ENCODE results near the gene NUBPL.
"Not testable (repeated sequence)": the region's sequence is repeated elsewhere in the genome, so short reads cannot be mapped to it uniquely, and the experiment has no call there.

The NUBPL gene

DNA sequence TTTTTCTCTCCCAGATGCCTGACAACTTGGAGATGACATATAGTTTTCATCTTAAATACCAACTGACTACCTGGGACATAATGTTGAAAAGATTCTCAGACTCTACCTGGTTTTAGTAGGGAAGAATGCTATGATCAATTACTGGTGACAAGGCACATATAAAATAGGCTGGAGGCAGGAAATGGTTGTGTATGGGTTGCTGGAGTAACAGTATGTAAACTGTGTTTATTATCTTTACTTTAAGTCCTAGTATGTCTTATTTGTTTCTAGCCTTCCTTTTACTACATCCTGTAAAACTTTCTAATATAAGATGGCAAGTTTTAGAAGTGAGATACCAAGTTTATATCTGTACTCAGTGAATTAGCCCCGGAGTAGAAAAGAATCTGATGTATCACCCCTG, 98.1 kb downstream of the NUBPL start:
- intact Hi-C loops (cut with DNase I), result no loop called here
- no peak for DNase-seq

GRCh38 chr14:31660191-31660590, 99.0 kb downstream of the NUBPL start:
- intact Hi-C loops (cut with DNase I), result no loop called here
- DNase-seq, result no peak

- DNase-seq, result no peak
- intact Hi-C loops (cut with DNase I), result no loop called here
Measured at GRCh38 chr14:31660728-31661127, 99.5 kb downstream of the NUBPL start.

DNA sequence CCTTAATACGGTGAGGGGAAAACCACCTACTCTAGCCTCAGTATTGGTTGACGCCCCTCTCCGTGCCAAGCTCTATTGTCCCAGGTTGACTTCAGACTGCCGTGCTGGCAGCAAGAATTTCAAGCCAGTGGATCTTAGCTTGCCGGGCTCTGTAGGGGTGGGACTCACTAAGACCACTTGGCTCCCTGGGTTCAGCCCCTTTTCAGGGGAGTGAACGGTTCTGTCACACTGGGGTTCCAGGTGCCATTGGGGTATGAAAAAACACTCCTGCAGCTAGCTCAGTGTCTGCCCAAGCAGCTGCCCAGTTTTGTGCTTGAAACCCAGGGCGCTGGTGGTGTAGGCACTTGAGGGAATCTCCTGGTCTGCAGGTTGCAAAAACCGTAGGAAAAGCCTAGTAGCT, 107.1 kb downstream of the NUBPL start:
- intact Hi-C loops (cut with DNase I), result no loop called here
- no peak for DNase-seq

DNA sequence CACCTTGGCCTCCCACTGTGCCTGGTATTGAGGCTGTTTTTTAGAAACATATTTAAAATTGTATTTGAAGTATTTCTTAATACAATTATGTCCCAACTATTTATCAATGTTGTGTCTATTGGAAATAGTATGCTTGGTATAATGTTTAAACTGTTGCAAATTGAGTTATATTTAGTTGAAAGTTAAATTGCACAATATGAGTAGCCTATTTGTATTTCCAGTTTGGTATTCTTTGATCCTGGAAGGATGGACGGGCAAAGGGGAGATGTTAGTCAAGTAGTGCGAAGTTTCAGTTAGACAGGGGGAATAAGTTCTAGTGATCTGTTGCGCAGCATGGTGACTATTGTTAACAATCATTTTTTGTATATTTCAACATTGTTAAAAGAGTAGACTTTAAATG, 111.5 kb downstream of the NUBPL start:
- intact Hi-C loops (cut with DNase I), result no loop called here

GRCh38 chr14:31677052-31677451, 115.8 kb downstream of the NUBPL start:
- intact Hi-C loops (cut with DNase I), result no loop called here
- no peak for DNase-seq

More for the DNA sequence above, 111.5 kb downstream of the NUBPL start:
- no peak for DNase-seq

DNA sequence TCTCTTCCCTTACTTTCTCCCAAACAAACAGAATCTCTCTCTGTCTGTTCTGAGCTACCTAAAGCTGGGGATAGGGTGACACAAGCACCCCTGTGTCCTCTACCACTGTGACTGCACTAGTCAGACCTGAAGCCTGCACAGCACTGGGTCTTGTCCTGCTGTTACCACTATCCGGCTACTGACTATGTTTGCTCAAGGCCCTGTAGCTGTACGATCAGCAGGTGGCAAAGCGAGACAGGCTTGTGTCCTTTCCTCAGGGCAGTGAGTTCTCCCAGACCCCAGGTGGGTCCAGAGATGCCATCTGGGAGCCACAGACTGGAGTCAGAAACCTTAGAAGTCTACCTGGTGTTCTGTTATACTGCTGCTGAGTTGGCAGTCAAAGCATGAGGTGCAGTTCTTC, 116.4 kb downstream of the NUBPL start:
- DNase-seq, result no peak
- intact Hi-C loops (cut with DNase I), result no loop called here

DNA sequence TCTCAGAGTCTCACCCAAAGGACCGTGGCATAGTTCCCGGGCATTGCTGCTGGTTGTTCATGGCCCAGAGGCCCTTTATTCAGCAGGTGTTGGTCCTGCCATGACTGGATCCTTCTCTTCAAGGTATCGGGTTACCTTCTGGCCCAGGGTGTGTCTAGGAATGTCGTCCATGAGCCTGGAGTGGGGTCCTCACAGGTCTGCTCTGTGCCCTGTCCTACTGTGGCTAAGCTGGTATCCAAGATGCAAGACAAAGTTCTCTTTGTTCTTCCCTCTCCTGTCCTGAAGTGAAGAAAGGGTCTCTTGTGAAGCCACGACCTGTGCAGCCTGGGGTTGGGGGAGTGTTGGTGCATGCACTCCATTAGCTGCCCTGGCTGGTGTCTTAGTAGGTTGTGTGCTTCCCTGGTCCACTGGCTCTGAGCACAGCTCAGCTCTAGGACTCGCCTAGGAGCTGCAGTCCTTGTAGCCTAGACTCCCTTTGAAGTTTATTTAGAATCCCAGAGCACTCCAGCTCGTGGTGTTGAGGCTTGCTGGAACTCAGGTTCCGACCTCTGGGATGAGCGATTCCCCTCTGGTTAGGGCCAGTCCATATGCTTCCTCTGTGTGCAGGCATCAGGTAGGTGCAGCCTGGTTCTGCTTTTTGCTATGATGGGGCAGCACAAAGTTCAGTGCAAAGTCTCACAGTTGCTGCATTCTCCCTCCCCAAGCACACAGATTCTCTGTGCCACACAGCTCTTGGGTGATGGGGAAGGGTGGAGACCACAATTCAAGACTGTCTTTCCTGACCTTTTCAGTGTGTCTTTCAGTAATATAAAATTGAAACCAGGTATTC, 117.4 kb downstream of the NUBPL start:
- DNase-seq, result no peak

GRCh38 chr14:31682768-31683167, 121.6 kb downstream of the NUBPL start:
- intact Hi-C loops (cut with DNase I), result no loop called here

More for the DNA sequence above, 117.4 kb downstream of the NUBPL start:
- intact Hi-C loops (cut with DNase I), result no loop called here

DNA sequence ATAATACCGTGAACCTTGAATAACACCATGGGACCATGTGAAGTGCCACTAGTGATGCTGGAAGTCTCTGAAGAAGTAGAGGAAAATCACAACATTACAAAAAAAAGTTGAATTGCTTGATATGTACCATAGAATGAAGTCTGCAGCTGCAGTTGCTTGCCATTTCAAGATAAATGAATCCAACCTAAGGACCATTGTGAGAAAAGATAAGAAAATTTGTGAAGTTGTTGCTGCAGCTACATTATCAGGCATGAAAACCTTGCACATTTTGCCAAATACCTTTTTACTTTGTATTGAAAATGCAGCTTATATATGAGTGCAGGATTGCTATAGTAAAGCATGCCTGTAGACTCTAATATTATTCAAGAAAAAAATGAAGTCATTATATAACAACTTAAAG, 126.5 kb downstream of the NUBPL start:
- intact Hi-C loops (cut with DNase I), result no loop called here
- DNase-seq, result no peak

More at GRCh38 chr14:31682768-31683167, 121.6 kb downstream of the NUBPL start:
- no peak for DNase-seq

DNA sequence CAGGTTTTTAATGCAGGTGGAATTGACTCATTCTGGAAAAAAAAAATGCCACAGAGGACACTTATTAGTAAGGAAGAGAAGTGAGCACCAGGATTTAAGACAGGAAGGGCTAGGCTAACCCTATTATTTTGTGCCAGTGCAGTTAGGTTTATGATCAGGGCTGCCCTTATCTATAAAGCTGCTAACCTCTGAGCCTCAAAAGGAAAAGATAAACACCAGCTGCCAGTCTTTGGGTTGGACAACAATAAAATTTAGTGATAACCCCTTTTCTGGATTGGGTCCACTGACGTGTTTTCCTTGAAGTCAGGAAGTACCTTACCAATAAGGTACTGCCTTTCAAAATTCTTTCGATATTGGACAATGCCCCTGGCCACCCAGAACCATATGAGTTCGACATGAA, 128.9 kb downstream of the NUBPL start:
- intact Hi-C loops (cut with DNase I), result no loop called here
- DNase-seq, result no peak

- intact Hi-C loops (cut with DNase I), result no loop called here
- no peak for DNase-seq
Measured at GRCh38 chr14:31692376-31692781, 131.2 kb downstream of the NUBPL start.

DNA sequence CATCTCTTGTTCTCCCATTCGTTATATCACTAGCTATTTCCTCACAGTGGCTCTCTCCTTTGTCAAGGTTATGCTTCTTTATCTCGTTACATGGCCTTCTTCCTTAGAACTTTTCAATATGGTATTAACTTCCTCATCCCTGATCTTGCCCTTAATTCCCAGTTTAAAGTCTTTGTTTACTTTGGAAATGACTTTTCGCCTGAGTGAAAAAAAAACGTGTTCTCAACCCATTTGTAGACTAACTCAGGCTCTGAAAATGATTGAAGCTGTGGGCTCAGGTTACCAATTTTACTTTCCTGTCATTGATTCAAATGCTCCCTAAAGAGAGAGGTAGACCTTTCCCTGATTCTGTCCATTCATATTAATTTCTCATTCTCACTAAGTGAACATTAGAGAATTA, 135.2 kb downstream of the NUBPL start:
- no peak for DNase-seq
- intact Hi-C loops (cut with DNase I), result no loop called here

GRCh38 chr14:31699809-31700208, 138.6 kb downstream of the NUBPL start:
- DNase-seq, result no peak
- intact Hi-C loops (cut with DNase I), result no loop called here

- intact Hi-C loops (cut with DNase I), result no loop called here
Measured at GRCh38 chr14:31700282-31701074, 139.3 kb downstream of the NUBPL start.

GRCh38 chr14:31702130-31702529, 140.9 kb downstream of the NUBPL start:
- intact Hi-C loops (cut with DNase I), result no loop called here
- no peak for DNase-seq

More at GRCh38 chr14:31700282-31701074, 139.3 kb downstream of the NUBPL start:
- DNase-seq, result no peak

DNA sequence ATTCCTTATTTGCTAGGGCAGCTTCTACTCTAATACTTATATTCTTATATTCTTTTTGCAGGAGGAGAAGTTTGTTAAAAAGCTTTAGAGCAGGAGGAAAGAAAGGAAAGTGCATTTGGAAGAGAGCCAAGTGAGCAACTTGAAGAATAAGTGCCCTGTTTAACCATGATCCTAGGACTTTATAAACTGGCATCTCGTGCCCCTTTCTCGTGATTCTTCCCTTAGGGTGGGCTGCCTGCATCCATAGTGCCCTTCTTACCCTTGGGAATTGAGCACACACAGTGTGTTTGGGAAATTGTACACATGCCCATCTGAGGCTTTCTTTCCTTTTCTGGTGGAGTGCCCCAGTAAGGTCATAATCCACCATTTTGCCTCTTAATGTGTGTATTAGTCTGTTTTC, 141.9 kb downstream of the NUBPL start:
- no peak for DNase-seq
- intact Hi-C loops (cut with DNase I), result no loop called here

DNA sequence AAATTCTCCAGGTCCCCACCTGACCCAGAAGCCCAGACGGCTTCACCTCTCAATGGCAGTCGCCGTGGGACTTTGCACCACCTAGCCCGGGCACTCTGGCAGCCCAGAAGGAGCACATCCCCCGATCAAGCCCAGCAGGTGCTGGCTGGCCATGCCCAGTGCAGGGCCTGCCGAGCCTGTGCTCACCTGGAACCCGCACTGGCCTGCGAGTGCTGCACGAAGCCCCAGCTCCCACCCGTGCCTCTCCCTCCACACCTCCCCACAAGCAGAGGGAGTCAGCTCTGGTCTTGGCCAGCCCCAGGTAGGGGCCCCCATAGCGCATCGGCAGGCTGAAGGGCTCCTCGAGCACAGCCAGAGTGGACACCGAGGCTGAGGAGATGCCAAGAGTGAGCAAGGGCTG, 144.5 kb downstream of the NUBPL start:
- DNase-seq, result no peak
- intact Hi-C loops (cut with DNase I), result no loop called here

DNA sequence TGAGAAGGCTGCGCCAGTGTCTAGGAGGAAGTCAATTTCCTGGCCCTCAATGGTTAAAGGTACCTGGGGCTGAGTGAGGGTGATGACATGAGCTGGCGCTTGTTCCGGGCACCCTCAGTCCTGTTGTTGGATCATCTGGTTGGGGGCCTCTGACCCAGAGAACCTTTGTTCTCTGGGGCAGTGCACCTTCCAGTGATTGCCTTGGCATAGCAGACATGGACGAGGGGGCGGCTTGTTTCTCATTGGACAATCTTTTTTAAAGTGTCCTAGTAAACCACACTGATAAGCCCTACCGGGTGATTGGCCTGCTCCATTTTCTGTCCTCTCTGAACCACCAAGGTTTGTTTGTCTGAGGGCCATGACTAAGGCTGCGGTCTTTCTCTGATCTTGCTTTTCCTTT, 147.5 kb downstream of the NUBPL start:
- DNase-seq; intact Hi-C loops (cut with DNase I): not testable (repeated sequence)
